Vagina (tissue), 2 donors: ENCODE measurements around the gene ATRN. TPM values are rescaled to one million over a fixed set of nuclear protein-coding genes. Genes with fewer than 3 reads are reported as not detected.

ENCODE experiments used
- DNase-seq, 2 donors: peaks; one replicate each; pipeline ENCODE4 v3.0.0-alpha.2; 2017; ENCODE audit errors: extremely low spot score in 2 of 2
- H3K27ac ChIP-seq: fragments of 200-600 bp; sonication (generic); one replicate; pipeline ENCODE4 v1.5.1; 2019
- H3K27me3 ChIP-seq: fragments of 200-600 bp; sonication (generic); one replicate; pipeline ENCODE4 v1.5.1; 2019
- H3K36me3 ChIP-seq, 2 donors: fragments of 200-600 bp; sonication (generic); one replicate each; pipeline ENCODE4 v1.5.1; 2017 to 2019
- H3K4me1 ChIP-seq: fragments of 200-600 bp; sonication (generic); one replicate; pipeline ENCODE4 v1.5.1; 2019
- H3K4me3 ChIP-seq, 2 donors: fragments of 200-600 bp; sonication (generic); 1 replicate in 1 of 2; 2 replicates in 1 of 2; pipeline ENCODE4 v1.5.1; 2016 to 2019
- H3K9me3 ChIP-seq: fragments of 200-600 bp; sonication (generic); one replicate; pipeline ENCODE4 v1.5.1; 2019
- POLR2A ChIP-seq, 2 donors: fragments of 450-650 bp; IDR thresholded peaks; one replicate each; pipeline ENCODE4 v1.6.1; 2017; ENCODE audit warnings: antibody characterized with exemption in 2 of 2, mild to moderate bottlenecking in 2 of 2, moderate library complexity in 2 of 2
- POLR2AphosphoS5 ChIP-seq, 2 donors: sonication (generic); formaldehyde crosslinking; IDR thresholded peaks; one replicate each; pipeline ENCODE4 v1.9.0; 2017; ENCODE audit warnings: antibody characterized with exemption in 2 of 2, mild to moderate bottlenecking in 2 of 2, low read depth in 1 of 2; ENCODE audit not compliant: insufficient read depth in 1 of 2
- intact Hi-C: fragments of 100-400 bp; cut with DNase I; formaldehyde crosslinking; loops from one replicate; pipeline ENCODE4 v1.15.1; 2023
- total RNA-seq: library from RNA; depleted of rRNA; stranded (reverse); fragments of >200 nt; gene quantifications from one replicate; pipeline ENCODE4 v1.2.3, GENCODE V29; 2016
- TF ChIP-seq, protein P1 (sequence below), 3 experiments: fragments of 450-650 bp in 2 of 3; fragments of 200-600 bp in 1 of 3; sonication (generic) in 1 of 3; IDR thresholded peaks; one replicate each; pipeline ENCODE4 v1.5.1; 2017 to 2019; ENCODE audit warnings: antibody characterized with exemption in 3 of 3, mild to moderate bottlenecking in 2 of 3, moderate library complexity in 2 of 3

ATRN gene
- total RNA-seq, 1 donor from 2014 or later = 22.8 TPM

DNA sequence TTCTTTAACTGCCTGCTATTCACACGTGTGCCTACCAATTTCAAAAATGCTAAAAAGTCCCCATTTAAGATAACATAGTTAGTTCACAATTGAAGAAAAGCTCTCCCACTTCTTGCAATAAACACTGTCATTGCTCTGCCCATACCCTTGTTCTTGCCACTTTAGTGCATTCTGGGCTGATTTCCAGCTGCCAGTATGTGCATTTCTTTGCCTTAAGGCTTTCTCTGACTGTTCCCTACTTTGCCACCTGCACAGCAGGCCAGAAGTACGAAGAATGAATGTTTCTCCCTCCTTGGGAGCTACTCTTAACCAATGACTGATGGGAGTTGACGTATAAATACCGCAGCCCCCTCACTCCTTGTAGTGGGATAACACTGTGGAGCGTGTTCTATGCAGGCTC is 16.0 kb upstream of the ATRN start:
- H3K4me3 ChIP-seq = no peak overlapping the region
- no peaks in the 10 kb centered on the region for H3K9me3 ChIP-seq
- DNase-seq = no peak
- H3K4me1 ChIP-seq = no peaks in the 10 kb centered on the region
- TF ChIP-seq, protein P1, sequence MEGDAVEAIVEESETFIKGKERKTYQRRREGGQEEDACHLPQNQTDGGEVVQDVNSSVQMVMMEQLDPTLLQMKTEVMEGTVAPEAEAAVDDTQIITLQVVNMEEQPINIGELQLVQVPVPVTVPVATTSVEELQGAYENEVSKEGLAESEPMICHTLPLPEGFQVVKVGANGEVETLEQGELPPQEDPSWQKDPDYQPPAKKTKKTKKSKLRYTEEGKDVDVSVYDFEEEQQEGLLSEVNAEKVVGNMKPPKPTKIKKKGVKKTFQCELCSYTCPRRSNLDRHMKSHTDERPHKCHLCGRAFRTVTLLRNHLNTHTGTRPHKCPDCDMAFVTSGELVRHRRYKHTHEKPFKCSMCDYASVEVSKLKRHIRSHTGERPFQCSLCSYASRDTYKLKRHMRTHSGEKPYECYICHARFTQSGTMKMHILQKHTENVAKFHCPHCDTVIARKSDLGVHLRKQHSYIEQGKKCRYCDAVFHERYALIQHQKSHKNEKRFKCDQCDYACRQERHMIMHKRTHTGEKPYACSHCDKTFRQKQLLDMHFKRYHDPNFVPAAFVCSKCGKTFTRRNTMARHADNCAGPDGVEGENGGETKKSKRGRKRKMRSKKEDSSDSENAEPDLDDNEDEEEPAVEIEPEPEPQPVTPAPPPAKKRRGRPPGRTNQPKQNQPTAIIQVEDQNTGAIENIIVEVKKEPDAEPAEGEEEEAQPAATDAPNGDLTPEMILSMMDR (IDR thresholded peaks at IDR 0.05) = no peak
- TF ChIP-seq POLR2AphosphoS5 (IDR thresholded peaks at IDR 0.05; ENCODE audit: insufficient read depth in 1 of 2, low read depth in 1 of 2) (no peak), POLR2A (IDR thresholded peaks at IDR 0.05) (no peak)
- intact Hi-C loops = no loop called here
- H3K27me3 ChIP-seq = no peaks in the 10 kb centered on the region
- H3K36me3 ChIP-seq = no peaks in the 10 kb centered on the region
- no peak overlapping the region for H3K27ac ChIP-seq

GRCh38 chr20:3456648-3457047 is 14.2 kb upstream of the ATRN start:
- intact Hi-C loops = no loop called here
- TF ChIP-seq, protein P1 (IDR thresholded peaks at IDR 0.05) = no peak
- no peak for TF ChIP-seq POLR2A (IDR thresholded peaks at IDR 0.05)
- no peak for TF ChIP-seq POLR2AphosphoS5 (IDR thresholded peaks at IDR 0.05; ENCODE audit: insufficient read depth in 1 of 2, low read depth in 1 of 2)
- no peaks in the 10 kb centered on the region for H3K9me3 ChIP-seq
- no peaks in the 10 kb centered on the region for H3K4me1 ChIP-seq
- DNase-seq = no peak
- H3K27me3 ChIP-seq = no peaks in the 10 kb centered on the region
- no peak overlapping the region for H3K27ac ChIP-seq
- no peak overlapping the region for H3K4me3 ChIP-seq
- no peaks in the 10 kb centered on the region for H3K36me3 ChIP-seq

- intact Hi-C loops = no loop called here
- H3K9me3 ChIP-seq = no peaks in the 10 kb centered on the region
- H3K27ac ChIP-seq = no peak overlapping the region
- H3K4me1 ChIP-seq = no peaks in the 10 kb centered on the region
- no peak for TF ChIP-seq POLR2A (IDR thresholded peaks at IDR 0.05)
- TF ChIP-seq, protein P1 (IDR thresholded peaks at IDR 0.05) = no peak
- TF ChIP-seq POLR2AphosphoS5 (IDR thresholded peaks at IDR 0.05; ENCODE audit: insufficient read depth in 1 of 2, low read depth in 1 of 2) = no peak
- no peak for DNase-seq
- H3K4me3 ChIP-seq = no peak overlapping the region
- no peaks in the 10 kb centered on the region for H3K27me3 ChIP-seq
- no peaks in the 10 kb centered on the region for H3K36me3 ChIP-seq
Measured at GRCh38 chr20:3459881-3460307, 10.9 kb upstream of the ATRN start.

DNA sequence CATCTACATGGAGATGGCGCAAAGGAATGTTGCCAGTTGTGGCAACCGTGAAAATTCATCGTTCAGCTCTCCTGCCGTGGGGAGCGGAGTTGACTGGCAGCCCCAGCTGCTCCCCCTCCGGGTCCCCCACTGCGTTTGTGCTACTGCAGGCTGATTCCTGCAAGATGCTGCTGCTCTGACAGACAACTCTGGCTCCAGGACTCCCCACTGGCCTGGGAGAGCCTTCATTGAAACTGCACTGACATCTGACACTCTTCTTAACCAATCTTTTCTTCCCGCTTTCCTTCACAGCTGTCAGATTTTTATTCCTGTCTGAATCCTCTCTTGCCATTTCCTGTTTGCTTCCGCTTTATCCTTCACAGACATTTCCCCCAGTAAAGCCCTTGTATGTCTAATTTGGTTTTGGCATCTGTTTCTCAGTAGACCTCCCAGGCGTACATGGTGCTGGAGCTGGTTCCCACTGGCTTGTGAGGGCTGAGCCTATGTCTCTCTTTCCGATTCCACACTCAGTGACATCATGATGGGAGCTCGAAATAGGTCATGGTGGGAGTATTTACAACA is 9.5 kb upstream of the ATRN start:
- Histone ChIP-seq H3K4me3 (no peak overlapping the region), H3K4me1 (no peaks in the 10 kb centered on the region), H3K27me3 (no peaks in the 10 kb centered on the region), H3K27ac (no peak overlapping the region), H3K36me3 (no peaks in the 10 kb centered on the region), H3K9me3 (no peaks in the 10 kb centered on the region)
- intact Hi-C loops = no loop called here
- no peak for DNase-seq
- TF ChIP-seq, protein P1 (IDR thresholded peaks at IDR 0.05) = no peak
- TF ChIP-seq POLR2AphosphoS5 (IDR thresholded peaks at IDR 0.05; ENCODE audit: insufficient read depth in 1 of 2, low read depth in 1 of 2) (no peak), POLR2A (IDR thresholded peaks at IDR 0.05) (no peak)

GRCh38 chr20:3461911-3462677 is 8.7 kb upstream of the ATRN start:
- intact Hi-C loops = no loop called here
- TF ChIP-seq, protein P1 (IDR thresholded peaks at IDR 0.05) = no peak
- TF ChIP-seq POLR2AphosphoS5 (IDR thresholded peaks at IDR 0.05; ENCODE audit: insufficient read depth in 1 of 2, low read depth in 1 of 2) = no peak
- no peaks in the 10 kb centered on the region for H3K4me1 ChIP-seq
- no peak overlapping the region for H3K27ac ChIP-seq
- no peaks in the 10 kb centered on the region for H3K36me3 ChIP-seq
- H3K9me3 ChIP-seq = no peaks in the 10 kb centered on the region
- no peak for DNase-seq
- no peak overlapping the region for H3K4me3 ChIP-seq
- no peaks in the 10 kb centered on the region for H3K27me3 ChIP-seq
